RWPE2 (cell line): ENCODE data around the gene NAA50.

ENCODE experiments used
- ATAC-seq: fragments of 200-7000 bp; cut with Tn5 transposase; 3 replicates; pipeline ENCODE4 v1.9.1; 2021; ENCODE audit warnings: low read depth
- DNase-seq: peaks from one replicate; pipeline ENCODE4 v3.0.0-alpha.2; 2020; ENCODE audit warnings: low spot score
- H3K27ac ChIP-seq: fragments of 450-650 bp; 2 replicates; pipeline ENCODE4 v1.5.1; 2017; ENCODE audit warnings: mild to moderate bottlenecking; ENCODE audit not compliant: poor library complexity, severe bottlenecking
- H3K27me3 ChIP-seq: fragments of 250-450 bp; sonication (Bioruptor Pico); 2 replicates; pipeline ENCODE4 v1.5.1; 2021; ENCODE audit warnings: mild to moderate bottlenecking, moderate library complexity; ENCODE audit not compliant: insufficient read depth, poor library complexity, severe bottlenecking
- H3K36me3 ChIP-seq: fragments of 250-450 bp; sonication (Bioruptor Pico); 2 replicates; pipeline ENCODE4 v1.5.1; 2020; ENCODE audit warnings: low read depth, mild to moderate bottlenecking, moderate library complexity
- H3K4me1 ChIP-seq: fragments of 250-450 bp; sonication (Bioruptor Pico); 2 replicates; pipeline ENCODE4 v1.5.1; 2021; ENCODE audit warnings: mild to moderate bottlenecking, moderate library complexity; ENCODE audit not compliant: insufficient read depth, poor library complexity, severe bottlenecking
- H3K4me3 ChIP-seq: fragments of 250-450 bp; sonication (Bioruptor Pico); 2 replicates; pipeline ENCODE4 v1.5.1; 2021; ENCODE audit warnings: mild to moderate bottlenecking, moderate library complexity; ENCODE audit not compliant: severe bottlenecking
- H3K9me3 ChIP-seq: fragments of 250-450 bp; sonication (Bioruptor Pico); 2 replicates; pipeline ENCODE4 v1.5.1; 2021; ENCODE audit warnings: mild to moderate bottlenecking, moderate library complexity; ENCODE audit not compliant: severe bottlenecking
- CTCF ChIP-seq: fragments of 450-650 bp; IDR thresholded peaks from one replicate; pipeline ENCODE4 v1.5.1; 2017; ENCODE audit warnings: mild to moderate bottlenecking, moderate library complexity; ENCODE audit not compliant: poor library complexity, severe bottlenecking

NAA50 gene

GRCh38 chr3:113685124-113685523, 60.9 kb downstream of the NAA50 start:
- H3K9me3 ChIP-seq, result no peaks in the 10 kb centered on the region
- H3K4me1 ChIP-seq, result no peaks in the 10 kb centered on the region
- DNase-seq (no peak), ATAC-seq (no peak)
- H3K36me3 ChIP-seq, result no peaks in the 10 kb centered on the region
- no peaks in the 10 kb centered on the region for H3K27me3 ChIP-seq
- no peak for TF ChIP-seq CTCF
- H3K4me3 ChIP-seq, result no peak overlapping the region
- no peak overlapping the region for H3K27ac ChIP-seq

- Histone ChIP-seq H3K27ac (no peak overlapping the region), H3K4me3 (no peak overlapping the region), H3K9me3 (no peaks in the 10 kb centered on the region), H3K27me3 (no peaks in the 10 kb centered on the region), H3K4me1 (no peaks in the 10 kb centered on the region), H3K36me3 (no peaks in the 10 kb centered on the region)
- DNase-seq (no peak), ATAC-seq (no peak)
- TF ChIP-seq CTCF, result no peak
Measured at GRCh38 chr3:113684271-113684819, 61.7 kb downstream of the NAA50 start.

- DNase-seq (no peak), ATAC-seq (no peak)
- H3K4me3 ChIP-seq, result no peak overlapping the region
- no peak for TF ChIP-seq CTCF
- no peaks in the 10 kb centered on the region for H3K27me3 ChIP-seq
- no peaks in the 10 kb centered on the region for H3K4me1 ChIP-seq
- H3K9me3 ChIP-seq, result no peaks in the 10 kb centered on the region
- no peak overlapping the region for H3K27ac ChIP-seq
- no peaks in the 10 kb centered on the region for H3K36me3 ChIP-seq
Measured at GRCh38 chr3:113678773-113679172, 67.3 kb downstream of the NAA50 start.

- Histone ChIP-seq H3K27me3 (no peaks in the 10 kb centered on the region), H3K9me3 (no peaks in the 10 kb centered on the region), H3K4me3 (no peak overlapping the region), H3K4me1 (no peaks in the 10 kb centered on the region), H3K27ac (no peak overlapping the region), H3K36me3 (0 out of 2 replicates have a peak, but pooled peaks cover 4% of the 10 kb centered on the region)
- TF ChIP-seq CTCF, result no peak
- ATAC-seq, result no peak
- no peak for DNase-seq
Measured at GRCh38 chr3:113677737-113678136, 68.3 kb downstream of the NAA50 start.

GRCh38 chr3:113676261-113676660, 69.8 kb downstream of the NAA50 start:
- Histone ChIP-seq H3K4me1 (no peaks in the 10 kb centered on the region), H3K36me3 (peaks cover 7% of the 10 kb centered on the region; the same call in 1 of the 2 replicates), H3K27ac (no peak overlapping the region), H3K9me3 (no peaks in the 10 kb centered on the region), H3K4me3 (no peak overlapping the region), H3K27me3 (no peaks in the 10 kb centered on the region)
- DNase-seq (no peak), ATAC-seq (no peak)
- TF ChIP-seq CTCF, result no peak
